Fibroblast of lung (primary cell): ENCODE results near the gene CMSS1. TPM values are rescaled to one million over a fixed set of nuclear protein-coding genes. Genes with fewer than 3 reads are reported as not detected.
A peak's percentile ranks its signal among the peaks of the same experiment; 100 is the strongest.

Source experiments
- DNase-seq, 2 donors: peaks; one replicate each; pipeline versions ENCODE4 v3.0.0 to v3.0.0-alpha.2; 2010; ENCODE audit warnings: low read depth in 2 of 2
- H2AFZ ChIP-seq: 2 replicates; pipeline ENCODE4 v1.5.1; 2012; ENCODE audit warnings: low read length, control low read depth, inconsistent platforms
- H3K27ac ChIP-seq: 2 replicates; pipeline ENCODE4 v1.5.1; 2011; ENCODE audit warnings: low read length, control low read depth; ENCODE audit not compliant: insufficient read depth
- H3K27me3 ChIP-seq: 2 replicates; pipeline ENCODE4 v1.5.1; 2011; ENCODE audit warnings: mild to moderate bottlenecking, low read length; ENCODE audit not compliant: control insufficient read depth, insufficient read depth
- H3K36me3 ChIP-seq: 2 replicates; pipeline ENCODE4 v1.5.1; 2011; ENCODE audit warnings: low read length; ENCODE audit not compliant: control insufficient read depth, insufficient read depth
- H3K4me1 ChIP-seq: 2 replicates; pipeline ENCODE4 v1.5.1; 2011; ENCODE audit warnings: low read length; ENCODE audit not compliant: control insufficient read depth, insufficient read depth; ENCODE audit errors: extremely low read depth
- H3K4me2 ChIP-seq: 2 replicates; pipeline ENCODE4 v1.5.1; 2011; ENCODE audit warnings: low read length, control low read depth; ENCODE audit not compliant: insufficient read depth; ENCODE audit errors: extremely low read depth
- H3K4me3 ChIP-seq, 4 experiments: fragments of 200-600 bp in 1 of 4; sonication (generic) in 1 of 4; replicated peaks in 1 of 4; 2 replicates each; pipeline ENCODE4 v1.5.1; 2011 to 2016; ENCODE audit warnings: low read length in 4 of 4, low read depth in 3 of 4, mild to moderate bottlenecking in 3 of 4, control low read depth in 2 of 4, inconsistent platforms in 1 of 4, mixed read lengths in 1 of 4; ENCODE audit not compliant: insufficient read depth in 1 of 4; ENCODE audit errors: control extremely low read depth in 1 of 4
- H3K79me2 ChIP-seq: 2 replicates; pipeline ENCODE4 v1.5.1; 2012; ENCODE audit warnings: mild to moderate bottlenecking, low read length, inconsistent platforms; ENCODE audit not compliant: control insufficient read depth, insufficient read depth
- H3K9ac ChIP-seq: 2 replicates; pipeline ENCODE4 v1.5.1; 2011; ENCODE audit warnings: mild to moderate bottlenecking, low read length, control low read depth; ENCODE audit not compliant: insufficient read depth
- H3K9me3 ChIP-seq: 2 replicates; pipeline ENCODE4 v1.5.1; 2012; ENCODE audit warnings: low read depth, low read length; ENCODE audit not compliant: control insufficient read depth, insufficient read depth
- H4K20me1 ChIP-seq: 2 replicates; pipeline ENCODE4 v1.5.1; 2011; ENCODE audit warnings: low read length; ENCODE audit not compliant: control insufficient read depth, insufficient read depth; ENCODE audit errors: extremely low read depth
- CTCF ChIP-seq, 2 donors: IDR thresholded peaks in 1 of 2; conservative IDR thresholded peaks in 1 of 2; 1 replicate in 1 of 2; 2 replicates in 1 of 2; pipeline ENCODE4 v1.5.1; 2011 to 2012; ENCODE audit warnings: low read length in 2 of 2, control low read depth in 1 of 2, inconsistent platforms in 1 of 2, low read depth in 1 of 2, mild to moderate bottlenecking in 1 of 2
- EZH2 ChIP-seq: IDR thresholded peaks from 2 replicates; pipeline ENCODE4 v1.5.1; 2012; ENCODE audit warnings: low read length, control low read depth, mild to moderate bottlenecking; ENCODE audit errors: missing control alignments
- polyA plus RNA-seq, 2 donors: library from polyadenylated mRNA; depleted of rRNA in 1 of 2; stranded (reverse) in 1 of 2; unstranded in 1 of 2; fragments of >200 nt; gene quantifications; 2 replicates each; pipeline ENCODE4 v1.2.1, GENCODE V29; 2011 to 2012; ENCODE audit warnings: missing spikeins in 1 of 2
- total RNA-seq: library from RNA; depleted of rRNA; stranded (reverse); fragments of >200 nt; gene quantifications from 2 replicates; pipeline ENCODE4 v1.2.1, GENCODE V29; 2014

The CMSS1 gene
- total and polyA plus RNA-seq, 2 donors (not counting 1 experiment from before 2014, with no cell fraction given): 6.9 to 13.2 TPM

GRCh38 chr3:99861216-99861615 is 43.6 kb downstream of the CMSS1 start:
- Histone ChIP-seq H3K9me3 (no peaks in the 10 kb centered on the region), H3K4me2 (no peak overlapping the region), H3K27me3 (no peaks in the 10 kb centered on the region), H2AFZ (no peak overlapping the region), H3K4me1 (peaks cover 40% of the 10 kb centered on the region), H3K4me3 (no peak overlapping the region), H3K9ac (no peak overlapping the region), H3K79me2 (peaks cover 77% of the 10 kb centered on the region), H3K36me3 (peaks cover 14% of the 10 kb centered on the region), H3K27ac (peak overlapping the region; percentile 87), H4K20me1 (no peaks in the 10 kb centered on the region)
- TF ChIP-seq CTCF (conservative IDR thresholded peaks at IDR 0.05 in 1 of 2, IDR thresholded peaks at IDR 0.05 in 1 of 2; ENCODE audit: low read depth in 1 of 2, low read length in 2 of 2) (no peak), EZH2 (no peak)
- no peak for DNase-seq

GRCh38 chr3:99862208-99862607 is 44.5 kb downstream of the CMSS1 start:
- Histone ChIP-seq H3K4me2 (no peak overlapping the region), H3K27ac (peak overlapping the region; percentile 87), H3K4me1 (peaks cover 47% of the 10 kb centered on the region), H2AFZ (no peak overlapping the region), H3K4me3 (no peak overlapping the region), H3K9me3 (no peaks in the 10 kb centered on the region), H3K36me3 (peaks cover 14% of the 10 kb centered on the region), H3K27me3 (no peaks in the 10 kb centered on the region), H4K20me1 (no peaks in the 10 kb centered on the region), H3K9ac (no peak overlapping the region), H3K79me2 (peaks cover 77% of the 10 kb centered on the region)
- no peak for TF ChIP-seq EZH2
- TF ChIP-seq CTCF (conservative IDR thresholded peaks at IDR 0.05 in 1 of 2, IDR thresholded peaks at IDR 0.05 in 1 of 2; ENCODE audit: low read depth in 1 of 2, low read length in 2 of 2): no peak
- DNase-seq: peak; percentile 42 to 80

- H3K9ac ChIP-seq: no peak overlapping the region
- TF ChIP-seq CTCF (conservative IDR thresholded peaks at IDR 0.05 in 1 of 2, IDR thresholded peaks at IDR 0.05 in 1 of 2; ENCODE audit: low read depth in 1 of 2, low read length in 2 of 2): no peak
- TF ChIP-seq EZH2: no peak
- peaks cover 14% of the 10 kb centered on the region for H3K36me3 ChIP-seq
- H2AFZ ChIP-seq: no peak overlapping the region
- peaks cover 77% of the 10 kb centered on the region for H3K79me2 ChIP-seq
- H3K27me3 ChIP-seq: no peaks in the 10 kb centered on the region
- H3K4me1 ChIP-seq: peaks cover 52% of the 10 kb centered on the region
- DNase-seq: no peak
- H3K27ac ChIP-seq: peak overlapping the region; percentile 87
- H3K9me3 ChIP-seq: no peaks in the 10 kb centered on the region
- H3K4me2 ChIP-seq: no peak overlapping the region
- no peak overlapping the region for H3K4me3 ChIP-seq
- no peaks in the 10 kb centered on the region for H4K20me1 ChIP-seq
Observed at GRCh38 chr3:99863002-99863401, 45.3 kb downstream of the CMSS1 start.
